GM19455 (cell line): Measurements from ENCODE around the gene RAD18.

Experiments
- ATAC-seq: cut with Tn5 transposase; IDR thresholded peaks from one replicate; pipeline ENCODE4 v1.9.1; 2021; ENCODE audit not compliant: unreplicated experiment

The RAD18 gene

DNA sequence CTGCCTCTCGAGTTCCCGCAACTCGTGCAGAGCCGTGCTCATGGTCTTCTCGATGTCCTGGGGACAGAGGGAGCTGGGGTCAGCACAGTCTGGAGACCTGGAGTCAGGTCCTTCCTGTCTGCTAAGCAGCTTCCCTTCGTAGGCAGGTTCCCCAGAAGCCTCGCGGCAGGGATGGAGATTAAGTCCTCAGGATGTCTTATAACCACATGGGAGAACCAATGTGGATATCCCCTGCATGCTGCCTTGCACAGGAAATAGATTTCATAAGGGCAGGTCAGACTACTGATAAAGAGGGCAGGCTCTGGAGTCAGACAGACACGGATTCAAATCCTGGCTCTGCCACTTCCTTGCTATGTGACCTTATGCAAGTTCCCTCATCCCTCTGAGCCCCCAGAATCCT, 22.6 kb upstream of the RAD18 start:
- no peak for ATAC-seq

DNA sequence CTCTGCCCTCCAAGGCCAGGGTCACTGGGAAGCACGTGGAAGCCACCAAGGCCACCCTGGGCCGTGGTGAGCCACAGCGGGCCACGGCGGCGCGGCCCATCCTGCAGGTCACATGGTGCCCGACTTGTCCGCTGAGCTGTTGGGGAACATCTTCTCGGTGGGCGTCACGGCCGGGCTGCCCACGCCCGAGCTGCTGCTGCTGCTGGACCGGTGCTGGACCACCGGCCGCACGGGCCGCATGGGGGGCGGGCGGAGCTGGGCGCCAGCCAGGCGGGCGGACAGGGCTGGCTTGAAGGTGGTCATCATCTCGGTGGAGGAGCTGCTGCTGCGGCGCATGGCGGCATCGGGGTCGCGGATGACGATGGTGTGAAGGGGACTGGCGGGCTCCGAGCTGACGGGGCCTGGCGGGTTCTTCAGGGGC, 22.1 kb upstream of the RAD18 start:
- no peak for ATAC-seq

GRCh38 chr3:8984526-8984925, 21.3 kb upstream of the RAD18 start:
- ATAC-seq: no peak

DNA sequence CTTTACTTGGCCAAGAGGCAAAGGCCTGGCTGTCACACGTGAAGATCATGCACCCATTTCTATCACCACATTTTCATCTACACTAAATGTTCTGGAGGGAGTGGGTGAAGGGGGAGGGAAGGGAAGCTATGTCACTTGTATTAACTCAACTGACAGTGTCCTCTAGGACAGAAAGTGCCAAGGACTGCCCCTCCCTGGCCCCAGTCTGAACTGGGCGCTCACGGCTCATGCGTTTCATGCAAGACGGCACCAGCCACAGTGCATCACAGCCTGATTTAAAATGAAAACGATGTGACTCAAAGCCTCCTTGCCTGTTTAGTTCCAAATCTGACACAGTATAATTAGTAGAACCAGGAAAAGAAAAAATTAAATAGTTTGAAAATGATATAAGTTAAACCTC, 20.8 kb upstream of the RAD18 start:
- no peak for ATAC-seq

DNA sequence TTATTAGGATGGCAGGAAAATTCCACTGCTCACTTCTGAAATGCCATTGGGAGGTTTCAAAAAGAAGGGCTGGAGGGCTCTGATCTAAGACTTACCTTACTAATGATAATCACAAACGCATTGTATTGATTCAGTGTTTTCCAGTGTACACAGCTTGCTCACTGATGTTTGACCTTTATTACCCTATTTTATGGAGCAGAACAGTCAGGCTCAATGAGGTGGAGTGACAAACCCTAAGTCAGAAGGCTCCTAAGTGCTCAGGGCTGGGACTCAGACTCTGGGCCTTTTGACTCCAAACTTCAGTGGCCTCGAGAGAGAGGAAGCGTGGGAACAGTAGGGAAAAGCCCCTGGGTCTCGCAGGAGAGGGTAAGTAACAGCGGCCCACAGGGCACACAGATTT, 20.3 kb upstream of the RAD18 start:
- ATAC-seq: no peak

DNA sequence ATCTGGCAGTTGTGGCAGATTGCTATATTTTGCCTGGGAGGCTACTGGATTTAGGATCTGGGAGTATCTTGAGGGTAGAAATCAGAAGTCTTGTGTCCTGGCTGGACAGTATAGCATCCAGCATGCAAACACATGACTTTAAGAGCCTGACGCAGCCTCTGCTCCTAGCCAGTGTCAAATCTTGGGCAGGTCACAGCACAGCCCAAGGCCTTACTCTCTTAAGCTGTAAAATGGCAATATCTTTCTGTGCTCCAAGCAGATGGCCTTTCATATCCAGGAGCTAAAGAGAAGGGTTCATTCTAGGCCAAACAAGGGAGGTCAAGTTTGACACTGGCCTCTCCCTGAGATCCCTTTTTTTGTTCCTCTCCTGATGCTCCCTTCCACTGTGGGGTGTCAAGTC, 19.8 kb upstream of the RAD18 start:
- no peak for ATAC-seq

- no peak for ATAC-seq
Measured at GRCh38 chr3:8982509-8982908, 19.2 kb upstream of the RAD18 start.

- ATAC-seq: no peak
Measured at GRCh38 chr3:8981700-8982099, 18.4 kb upstream of the RAD18 start.

- no peak for ATAC-seq
Measured at GRCh38 chr3:8981296-8981695, 18.0 kb upstream of the RAD18 start.

DNA sequence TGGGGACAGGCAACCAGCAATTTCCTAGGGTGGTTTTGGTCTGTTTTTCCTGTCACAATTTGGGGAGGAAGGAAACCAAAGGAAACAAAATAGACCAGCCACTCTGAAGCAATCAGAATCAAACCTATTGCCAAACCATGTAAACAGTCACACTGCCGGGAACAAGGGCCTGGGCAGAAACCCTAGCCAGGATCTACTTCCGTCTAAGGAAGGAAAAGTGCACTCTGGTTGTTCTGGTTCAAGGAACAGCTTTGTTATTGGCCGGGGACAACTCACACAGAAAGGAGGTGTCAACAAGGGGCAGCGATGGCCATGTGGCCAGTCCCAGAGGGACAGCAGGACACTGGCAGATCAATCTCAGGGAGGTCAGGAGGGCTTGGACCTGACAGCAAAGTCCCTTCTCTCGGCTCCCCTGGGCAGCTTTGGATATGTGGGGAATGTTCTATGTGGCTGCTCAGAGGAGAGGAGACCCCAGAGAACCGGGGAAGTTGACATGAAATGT, 17.5 kb upstream of the RAD18 start:
- ATAC-seq: no peak

GRCh38 chr3:8979262-8979661, 16.0 kb upstream of the RAD18 start:
- ATAC-seq: no peak

DNA sequence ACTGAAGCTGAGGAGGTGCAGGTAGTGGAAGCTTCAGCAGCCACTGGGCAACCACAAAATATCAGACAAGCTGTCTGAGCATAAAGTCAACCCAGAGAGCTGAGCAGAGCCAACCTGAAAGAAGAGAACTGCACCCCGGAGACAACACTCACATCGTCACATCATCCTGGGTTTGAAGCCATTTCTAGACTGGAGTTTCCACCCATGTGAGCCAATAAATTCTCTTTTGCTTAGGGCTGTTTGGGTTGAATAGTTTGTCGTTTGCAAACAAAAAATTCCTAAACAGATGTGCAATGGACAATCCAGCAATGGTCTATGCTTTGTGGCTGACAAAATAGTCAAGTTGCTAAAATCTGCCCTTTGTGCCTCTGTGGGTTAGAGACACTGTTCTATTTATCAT, 15.3 kb upstream of the RAD18 start:
- no peak for ATAC-seq

DNA sequence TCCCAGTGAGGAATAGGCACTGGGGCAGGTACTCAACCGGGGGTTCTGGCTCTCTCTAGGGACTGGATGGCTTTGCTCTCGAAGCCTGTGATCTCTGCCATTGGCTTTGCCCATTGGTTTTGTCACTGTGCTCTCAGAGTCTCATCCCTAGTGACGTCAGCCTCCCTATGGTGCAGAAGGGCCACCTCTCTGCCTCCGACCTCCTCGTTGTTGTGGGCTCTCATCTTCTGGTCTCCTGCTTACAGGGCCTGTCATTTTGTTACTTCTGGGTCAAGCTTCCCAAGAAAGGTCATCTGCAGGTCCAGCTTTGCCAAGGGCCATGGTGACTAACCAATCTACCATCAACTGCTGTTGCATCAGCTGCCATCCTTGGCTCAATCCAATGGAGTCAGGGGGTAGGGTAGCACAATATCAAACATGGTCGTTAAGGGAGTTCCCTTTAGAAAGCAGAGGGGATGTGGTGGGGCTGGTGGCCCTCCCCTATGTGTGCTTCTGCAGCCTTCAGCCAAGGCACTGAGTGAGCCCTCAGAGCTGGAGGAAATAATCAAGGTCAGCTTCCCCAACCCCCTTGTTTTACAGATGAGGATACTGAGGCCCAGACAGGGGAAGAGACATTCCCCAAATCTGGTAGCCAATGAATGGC, 13.4 kb upstream of the RAD18 start:
- ATAC-seq: no peak

- ATAC-seq: no peak
Measured at GRCh38 chr3:8975081-8976020, 12.1 kb upstream of the RAD18 start.

GRCh38 chr3:8974458-8974857, 11.2 kb upstream of the RAD18 start:
- ATAC-seq: no peak

- ATAC-seq: no peak
Measured at GRCh38 chr3:8972639-8973038, 9.4 kb upstream of the RAD18 start.

- no peak for ATAC-seq
Measured at GRCh38 chr3:8970971-8971589, 7.8 kb upstream of the RAD18 start.

DNA sequence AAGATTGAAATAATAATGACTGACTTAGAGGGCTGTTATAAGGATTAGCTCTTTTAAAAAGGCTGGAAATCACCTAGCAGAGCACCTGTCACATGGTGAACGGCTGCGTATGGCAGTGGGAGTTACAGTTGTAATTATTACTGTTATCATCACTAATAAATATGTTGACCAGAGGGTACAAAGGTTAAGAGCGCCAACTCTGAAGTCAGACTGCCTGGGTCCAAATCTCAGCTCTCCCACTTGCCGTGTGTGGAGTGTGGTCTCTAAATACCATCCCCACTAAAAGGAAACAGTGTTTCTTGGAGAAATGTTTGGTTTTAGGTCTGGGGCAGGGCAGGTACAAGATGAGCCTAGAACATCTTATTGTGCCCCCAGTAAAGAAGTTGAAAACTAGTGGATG, 6.0 kb upstream of the RAD18 start:
- no peak for ATAC-seq

GRCh38 chr3:8968375-8968882, 5.2 kb upstream of the RAD18 start:
- no peak for ATAC-seq

GRCh38 chr3:8967553-8967952, 4.3 kb upstream of the RAD18 start:
- ATAC-seq: no peak

DNA sequence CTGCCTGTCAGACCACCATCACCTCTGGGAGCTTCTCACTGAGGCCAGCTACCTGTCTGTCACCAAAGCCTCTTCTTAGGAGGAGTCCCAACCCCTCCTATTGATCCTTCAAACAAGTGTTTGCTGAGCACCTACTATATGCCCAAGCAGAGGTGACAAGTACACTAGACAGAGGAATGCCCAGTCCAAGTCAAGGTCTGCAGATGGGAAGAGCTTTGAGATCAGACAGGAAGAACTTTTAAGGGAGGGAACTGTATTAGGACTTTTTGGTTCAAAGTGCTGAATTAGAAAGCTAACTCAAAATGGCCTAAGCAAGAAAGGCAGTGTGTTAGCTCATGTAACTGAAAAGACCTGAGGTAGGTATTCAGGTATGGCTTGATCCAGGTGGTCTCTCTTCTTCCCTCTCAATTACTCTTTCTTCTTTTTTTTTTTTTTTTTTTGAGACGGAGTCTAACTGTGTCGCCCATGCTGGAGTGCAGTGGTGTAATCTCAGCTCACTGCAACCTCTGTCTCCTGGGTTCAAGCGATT, 3.6 kb upstream of the RAD18 start:
- no peak for ATAC-seq
